GM08714 (cell line): Measurements from ENCODE around the gene SRSF10.

Experiments used
- H3K4me3 ChIP-seq: fragments of 200-500 bp; sonication (Bioruptor generic); 2 replicates; pipeline ENCODE4 v1.5.1; 2014; ENCODE audit warnings: mild to moderate bottlenecking, low read length, inconsistent platforms
- ZNF274 ChIP-seq: IDR thresholded peaks from 2 replicates; pipeline ENCODE4 v1.6.1; 2012; ENCODE audit warnings: mild to moderate bottlenecking, low read depth, low read length

SRSF10 gene

GRCh38 chr1:23914921-23915320, 65.2 kb downstream of the SRSF10 start:
- no peak for TF ChIP-seq ZNF274
- H3K4me3 ChIP-seq = no peak overlapping the region
